Skeletal muscle satellite cell (primary cell): ENCODE measurements around the gene MINK1.

ENCODE experiments used
- H3K27me3 ChIP-seq: 2 replicates; pipeline ENCODE4 v1.7.0; 2013; ENCODE audit warnings: low read length; ENCODE audit not compliant: control insufficient read depth, insufficient read depth
- H3K36me3 ChIP-seq: 2 replicates; pipeline ENCODE4 v1.7.0; 2013; ENCODE audit warnings: mild to moderate bottlenecking, control low read depth, low read length; ENCODE audit not compliant: insufficient read depth
- H3K4me1 ChIP-seq: 2 replicates; pipeline ENCODE4 v1.7.0; 2013; ENCODE audit warnings: low read length; ENCODE audit not compliant: control insufficient read depth, insufficient read depth
- H3K4me2 ChIP-seq: 2 replicates; pipeline ENCODE4 v1.7.0; 2013; ENCODE audit warnings: mild to moderate bottlenecking, low read length
- H3K4me3 ChIP-seq: 2 replicates; pipeline ENCODE4 v1.7.0; 2013; ENCODE audit warnings: low read length
- H3K9ac ChIP-seq: 2 replicates; pipeline ENCODE4 v1.7.0; 2013; ENCODE audit warnings: mild to moderate bottlenecking, low read depth, low read length, moderate library complexity
- H3K9me3 ChIP-seq: replicated peaks from 2 replicates; pipeline ENCODE4 v1.7.0; 2013; ENCODE audit warnings: mild to moderate bottlenecking, control low read depth, low read length

Gene MINK1

DNA sequence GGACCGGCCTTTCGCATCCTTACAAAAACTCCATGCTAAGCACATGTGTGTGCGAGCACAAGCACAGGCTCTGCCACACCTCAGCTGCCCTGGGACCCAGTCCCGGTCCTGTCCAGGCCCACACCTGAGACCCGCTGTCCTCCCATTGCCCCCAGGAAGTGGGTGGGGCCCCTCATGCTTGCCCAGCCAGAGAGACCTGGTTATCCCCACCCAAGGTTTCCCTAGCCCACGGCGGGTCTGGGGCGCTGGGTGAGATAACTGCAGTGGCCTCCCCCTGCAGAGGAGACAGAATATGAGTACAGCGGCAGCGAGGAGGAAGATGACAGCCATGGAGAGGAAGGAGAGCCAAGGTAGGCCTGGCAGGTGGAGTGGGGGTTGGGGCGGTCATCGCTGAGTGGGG is 53.7 kb downstream of the MINK1 start:
- H3K27me3 ChIP-seq = no peaks in the 10 kb centered on the region
- H3K9me3 ChIP-seq = no peaks in the 10 kb centered on the region
- peaks cover 50% of the 10 kb centered on the region for H3K36me3 ChIP-seq
- no peaks in the 10 kb centered on the region for H3K4me1 ChIP-seq
- H3K4me3 ChIP-seq = no peak overlapping the region
- no peak overlapping the region for H3K9ac ChIP-seq
- H3K4me2 ChIP-seq = no peak overlapping the region

DNA sequence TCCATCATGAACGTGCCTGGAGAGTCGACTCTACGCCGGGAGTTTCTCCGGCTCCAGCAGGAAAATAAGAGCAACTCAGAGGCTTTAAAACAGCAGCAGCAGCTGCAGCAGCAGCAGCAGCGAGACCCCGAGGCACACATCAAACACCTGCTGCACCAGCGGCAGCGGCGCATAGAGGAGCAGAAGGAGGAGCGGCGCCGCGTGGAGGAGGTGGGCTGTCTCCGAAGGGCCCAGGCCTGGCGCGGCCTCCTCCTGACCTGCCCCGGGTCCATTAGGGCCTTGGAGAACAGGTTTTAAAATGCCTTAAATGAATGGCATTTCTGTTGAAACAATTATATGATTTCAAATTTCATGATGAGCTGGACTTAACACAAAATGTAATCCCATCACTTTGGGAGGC is 54.4 kb downstream of the MINK1 start:
- no peak overlapping the region for H3K9ac ChIP-seq
- no peak overlapping the region for H3K4me3 ChIP-seq
- no peaks in the 10 kb centered on the region for H3K27me3 ChIP-seq
- no peaks in the 10 kb centered on the region for H3K9me3 ChIP-seq
- peaks cover 45% of the 10 kb centered on the region for H3K36me3 ChIP-seq
- no peaks in the 10 kb centered on the region for H3K4me1 ChIP-seq
- H3K4me2 ChIP-seq = no peak overlapping the region

DNA sequence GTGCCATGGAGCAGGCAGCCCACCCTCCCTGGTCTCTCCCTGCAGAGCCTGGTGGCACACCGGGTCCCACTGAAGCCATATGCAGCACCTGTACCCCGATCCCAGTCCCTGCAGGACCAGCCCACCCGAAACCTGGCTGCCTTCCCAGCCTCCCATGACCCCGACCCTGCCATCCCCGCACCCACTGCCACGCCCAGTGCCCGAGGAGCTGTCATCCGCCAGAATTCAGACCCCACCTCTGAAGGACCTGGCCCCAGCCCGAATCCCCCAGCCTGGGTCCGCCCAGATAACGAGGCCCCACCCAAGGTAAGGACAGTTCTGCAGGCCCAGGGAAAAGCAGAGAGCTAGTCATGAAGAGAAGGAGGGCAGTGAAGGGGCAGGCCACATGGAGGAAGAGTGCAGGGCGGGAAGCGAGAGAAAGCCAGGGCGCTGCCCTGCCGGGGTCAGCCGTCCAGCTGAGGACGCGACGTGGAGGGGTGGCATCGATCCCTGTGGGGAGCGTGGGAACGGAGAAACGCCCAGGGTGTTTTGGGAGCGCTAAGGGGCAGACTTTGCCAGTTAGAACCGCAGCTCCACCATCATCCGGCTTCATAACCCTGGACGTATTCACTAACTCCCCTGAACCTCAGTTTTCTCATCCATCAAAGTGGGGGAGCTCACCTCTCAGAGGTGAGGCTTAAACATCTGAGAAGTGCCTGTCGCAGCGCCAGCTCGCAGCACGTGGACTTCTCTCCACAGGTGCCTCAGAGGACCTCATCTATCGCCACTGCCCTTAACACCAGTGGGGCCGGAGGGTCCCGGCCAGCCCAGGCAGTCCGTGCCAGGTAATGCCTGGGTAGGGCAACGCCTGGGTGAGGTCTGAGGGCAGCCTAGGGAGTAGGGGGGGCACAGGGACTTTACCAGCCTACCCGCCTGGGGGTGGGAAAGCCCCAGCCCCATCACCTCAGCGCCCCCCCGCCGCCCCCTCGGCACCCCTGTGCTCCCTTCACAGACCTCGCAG is 58.6 kb downstream of the MINK1 start:
- H3K4me3 ChIP-seq = no peak overlapping the region
- H3K36me3 ChIP-seq = peaks cover 63% of the 10 kb centered on the region
- H3K27me3 ChIP-seq = no peaks in the 10 kb centered on the region
- H3K4me2 ChIP-seq = no peak overlapping the region
- H3K9ac ChIP-seq = no peak overlapping the region
- H3K9me3 ChIP-seq = no peaks in the 10 kb centered on the region
- H3K4me1 ChIP-seq = no peaks in the 10 kb centered on the region

DNA sequence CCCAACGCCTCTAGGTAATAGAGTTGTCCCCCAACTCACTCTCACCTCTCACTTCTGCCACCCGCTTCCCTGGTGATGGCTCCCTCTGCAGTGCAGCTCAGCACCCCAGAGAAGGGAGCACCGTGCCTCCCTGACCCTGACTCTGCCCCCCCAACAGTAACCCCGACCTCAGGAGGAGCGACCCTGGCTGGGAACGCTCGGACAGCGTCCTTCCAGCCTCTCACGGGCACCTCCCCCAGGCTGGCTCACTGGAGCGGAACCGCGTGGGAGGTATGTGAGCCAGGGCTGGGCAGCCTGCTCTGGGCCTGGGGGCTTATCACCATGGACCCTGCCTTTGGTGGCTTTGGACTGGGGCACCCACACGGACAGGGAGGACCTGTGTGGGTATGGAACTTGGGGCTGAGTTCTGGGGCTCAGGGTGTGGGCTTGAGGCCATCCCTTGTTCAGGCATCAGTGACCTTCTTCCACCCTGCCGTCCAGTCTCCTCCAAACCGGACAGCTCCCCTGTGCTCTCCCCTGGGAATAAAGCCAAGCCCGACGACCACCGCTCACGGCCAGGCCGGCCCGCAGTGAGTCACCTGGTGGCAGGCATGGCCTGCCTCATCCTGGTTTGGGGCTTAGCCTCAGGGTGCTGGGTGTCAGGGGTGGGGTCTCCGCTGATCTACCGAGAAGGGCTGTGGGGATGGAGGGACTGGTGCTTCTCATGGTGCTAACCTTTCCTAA is 59.5 kb downstream of the MINK1 start:
- Histone ChIP-seq H3K9me3 (no peaks in the 10 kb centered on the region), H3K36me3 (peaks cover 62% of the 10 kb centered on the region), H3K4me1 (no peaks in the 10 kb centered on the region), H3K9ac (no peak overlapping the region), H3K4me2 (no peak overlapping the region), H3K27me3 (no peaks in the 10 kb centered on the region), H3K4me3 (no peak overlapping the region)

DNA sequence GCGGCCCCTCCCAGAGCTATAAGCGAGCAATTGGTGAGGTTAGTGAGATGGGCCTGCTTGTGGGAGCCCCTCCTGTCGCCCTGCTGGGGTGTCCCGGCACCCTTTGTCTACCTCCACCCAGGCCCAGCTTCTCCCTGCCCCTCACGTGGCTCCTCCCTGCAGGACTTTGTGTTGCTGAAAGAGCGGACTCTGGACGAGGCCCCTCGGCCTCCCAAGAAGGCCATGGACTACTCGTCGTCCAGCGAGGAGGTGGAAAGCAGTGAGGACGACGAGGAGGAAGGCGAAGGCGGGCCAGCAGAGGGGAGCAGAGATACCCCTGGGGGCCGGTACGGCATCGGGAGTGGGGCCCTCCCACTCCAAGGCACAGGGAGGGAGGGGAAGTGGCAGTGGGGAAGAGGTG is 60.1 kb downstream of the MINK1 start:
- Histone ChIP-seq H3K36me3 (peaks cover 61% of the 10 kb centered on the region), H3K9me3 (no peaks in the 10 kb centered on the region), H3K4me3 (no peak overlapping the region), H3K4me2 (no peak overlapping the region), H3K27me3 (no peaks in the 10 kb centered on the region), H3K4me1 (no peaks in the 10 kb centered on the region), H3K9ac (no peak overlapping the region)

DNA sequence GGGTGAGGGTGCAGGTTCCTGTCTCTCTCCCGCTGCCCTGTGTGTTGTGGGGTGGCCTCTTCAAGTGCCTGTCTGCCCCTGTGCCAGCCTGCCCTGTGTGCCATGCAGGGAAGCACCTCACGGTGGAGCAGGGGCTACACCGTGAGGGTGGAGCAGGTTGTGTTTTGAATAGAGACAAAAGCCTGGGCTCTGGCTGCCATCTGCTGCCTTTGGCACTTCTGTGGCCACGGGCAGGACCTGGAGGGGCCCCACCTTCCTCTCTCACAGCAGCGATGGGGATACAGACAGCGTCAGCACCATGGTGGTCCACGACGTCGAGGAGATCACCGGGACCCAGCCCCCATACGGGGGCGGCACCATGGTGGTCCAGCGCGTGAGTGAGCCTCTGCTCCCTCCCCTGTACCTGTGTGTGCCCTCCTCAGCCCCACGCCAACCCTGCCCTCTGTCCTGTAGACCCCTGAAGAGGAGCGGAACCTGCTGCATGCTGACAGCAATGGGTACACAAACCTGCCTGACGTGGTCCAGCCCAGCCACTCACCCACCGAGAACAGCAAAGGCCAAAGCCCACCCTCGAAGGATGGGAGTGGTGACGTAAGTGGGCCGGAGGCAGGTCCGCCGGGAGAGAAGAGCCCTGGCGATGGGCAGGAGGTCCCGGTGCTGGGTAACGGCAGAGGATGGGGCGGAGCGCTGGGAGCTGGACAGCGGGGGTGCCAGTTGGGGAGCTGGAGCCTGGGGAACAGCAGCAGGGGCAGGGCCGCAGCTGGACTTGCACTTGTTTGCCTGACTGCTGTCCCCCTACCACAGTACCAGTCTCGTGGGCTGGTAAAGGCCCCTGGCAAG is 60.8 kb downstream of the MINK1 start:
- no peaks in the 10 kb centered on the region for H3K27me3 ChIP-seq
- no peak overlapping the region for H3K9ac ChIP-seq
- H3K4me1 ChIP-seq = peaks cover 2% of the 10 kb centered on the region
- no peak overlapping the region for H3K4me3 ChIP-seq
- H3K36me3 ChIP-seq = peaks cover 58% of the 10 kb centered on the region
- H3K9me3 ChIP-seq = no peaks in the 10 kb centered on the region
- H3K4me2 ChIP-seq = no peak overlapping the region

DNA sequence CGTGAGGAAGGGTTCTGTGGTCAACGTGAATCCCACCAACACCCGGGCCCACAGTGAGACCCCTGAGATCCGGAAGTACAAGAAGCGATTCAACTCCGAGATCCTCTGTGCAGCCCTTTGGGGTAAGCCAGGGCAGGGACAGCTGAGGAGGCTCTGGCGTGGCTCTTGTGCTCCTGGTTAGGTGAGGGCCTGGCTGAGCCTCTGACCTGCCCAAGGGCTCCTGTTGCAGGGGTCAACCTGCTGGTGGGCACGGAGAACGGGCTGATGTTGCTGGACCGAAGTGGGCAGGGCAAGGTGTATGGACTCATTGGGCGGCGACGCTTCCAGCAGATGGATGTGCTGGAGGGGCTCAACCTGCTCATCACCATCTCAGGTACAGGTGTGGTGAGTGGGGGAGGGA is 62.0 kb downstream of the MINK1 start:
- Histone ChIP-seq H3K36me3 (peaks cover 57% of the 10 kb centered on the region), H3K9ac (no peak overlapping the region), H3K4me3 (no peak overlapping the region)

DNA sequence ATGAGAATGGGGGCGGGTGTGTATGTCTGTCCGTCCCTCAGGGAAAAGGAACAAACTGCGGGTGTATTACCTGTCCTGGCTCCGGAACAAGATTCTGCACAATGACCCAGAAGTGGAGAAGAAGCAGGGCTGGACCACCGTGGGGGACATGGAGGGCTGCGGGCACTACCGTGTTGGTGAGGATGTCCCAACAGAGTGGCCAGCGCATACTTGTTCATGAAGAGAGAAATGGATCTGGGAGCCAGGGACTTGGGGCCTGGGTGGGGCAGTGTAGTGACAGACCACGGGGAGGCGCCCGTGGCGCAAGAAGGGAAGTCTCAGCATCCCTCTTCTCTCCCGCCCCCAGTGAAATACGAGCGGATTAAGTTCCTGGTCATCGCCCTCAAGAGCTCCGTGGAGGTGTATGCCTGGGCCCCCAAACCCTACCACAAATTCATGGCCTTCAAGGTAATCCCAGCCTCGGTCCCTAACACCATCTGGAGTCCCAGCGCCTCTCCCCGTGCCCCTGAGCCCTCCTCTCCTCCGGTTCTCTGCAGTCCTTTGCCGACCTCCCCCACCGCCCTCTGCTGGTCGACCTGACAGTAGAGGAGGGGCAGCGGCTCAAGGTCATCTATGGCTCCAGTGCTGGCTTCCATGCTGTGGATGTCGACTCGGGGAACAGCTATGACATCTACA is 62.7 kb downstream of the MINK1 start:
- H3K4me1 ChIP-seq = peaks cover 4% of the 10 kb centered on the region
- H3K9me3 ChIP-seq = no peaks in the 10 kb centered on the region
- H3K27me3 ChIP-seq = no peaks in the 10 kb centered on the region
- no peak overlapping the region for H3K9ac ChIP-seq
- peaks cover 51% of the 10 kb centered on the region for H3K36me3 ChIP-seq
- H3K4me2 ChIP-seq = no peak overlapping the region
- H3K4me3 ChIP-seq = no peak overlapping the region

More for the DNA sequence above, 62.0 kb downstream of the MINK1 start:
- no peak overlapping the region for H3K4me2 ChIP-seq
- peaks cover 4% of the 10 kb centered on the region for H3K4me1 ChIP-seq
- H3K27me3 ChIP-seq = no peaks in the 10 kb centered on the region
- H3K9me3 ChIP-seq = no peaks in the 10 kb centered on the region

DNA sequence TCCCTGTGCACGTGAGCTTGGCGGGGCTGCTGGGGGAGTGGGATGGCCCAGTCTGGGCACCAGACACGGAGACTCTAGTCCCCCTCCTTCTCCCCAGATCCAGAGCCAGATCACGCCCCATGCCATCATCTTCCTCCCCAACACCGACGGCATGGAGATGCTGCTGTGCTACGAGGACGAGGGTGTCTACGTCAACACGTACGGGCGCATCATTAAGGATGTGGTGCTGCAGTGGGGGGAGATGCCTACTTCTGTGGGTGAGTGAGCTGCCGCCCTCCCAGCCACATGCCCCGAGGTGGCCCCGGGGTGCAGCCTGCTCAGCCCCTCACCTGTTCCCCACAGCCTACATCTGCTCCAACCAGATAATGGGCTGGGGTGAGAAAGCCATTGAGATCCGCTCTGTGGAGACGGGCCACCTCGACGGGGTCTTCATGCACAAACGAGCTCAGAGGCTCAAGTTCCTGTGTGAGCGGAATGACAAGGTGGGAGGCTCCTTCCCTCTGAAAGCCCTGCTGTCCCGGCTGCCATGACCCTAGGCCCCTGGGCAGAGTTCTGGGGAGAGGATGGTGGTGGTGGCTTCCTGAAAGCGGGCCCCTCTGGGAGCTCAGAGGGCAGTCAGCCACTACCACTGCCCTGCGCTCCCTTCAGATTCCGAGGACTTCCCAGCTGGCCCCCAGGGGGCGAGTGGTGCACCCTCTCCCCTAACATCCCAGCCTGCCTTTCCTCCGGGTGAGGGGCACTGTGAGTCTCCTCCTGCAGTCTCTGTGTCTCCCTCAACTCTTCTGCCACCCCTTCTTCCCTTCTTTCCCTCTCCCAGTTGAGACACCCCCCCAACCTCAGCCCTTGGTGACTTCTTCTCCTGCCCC is 63.4 kb downstream of the MINK1 start:
- Histone ChIP-seq H3K27me3 (no peaks in the 10 kb centered on the region), H3K4me3 (no peak overlapping the region), H3K9ac (no peak overlapping the region), H3K4me1 (peaks cover 4% of the 10 kb centered on the region), H3K9me3 (no peaks in the 10 kb centered on the region), H3K4me2 (no peak overlapping the region), H3K36me3 (peaks cover 52% of the 10 kb centered on the region)

DNA sequence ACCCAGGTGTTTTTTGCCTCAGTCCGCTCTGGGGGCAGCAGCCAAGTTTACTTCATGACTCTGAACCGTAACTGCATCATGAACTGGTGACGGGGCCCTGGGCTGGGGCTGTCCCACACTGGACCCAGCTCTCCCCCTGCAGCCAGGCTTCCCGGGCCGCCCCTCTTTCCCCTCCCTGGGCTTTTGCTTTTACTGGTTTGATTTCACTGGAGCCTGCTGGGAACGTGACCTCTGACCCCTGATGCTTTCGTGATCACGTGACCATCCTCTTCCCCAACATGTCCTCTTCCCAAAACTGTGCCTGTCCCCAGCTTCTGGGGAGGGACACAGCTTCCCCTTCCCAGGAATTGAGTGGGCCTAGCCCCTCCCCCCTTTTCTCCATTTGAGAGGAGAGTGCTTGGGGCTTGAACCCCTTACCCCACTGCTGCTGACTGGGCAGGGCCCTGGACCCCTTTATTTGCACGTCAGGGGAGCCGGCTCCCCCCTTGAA is 64.1 kb downstream of the MINK1 start:
- Histone ChIP-seq H3K27me3 (no peaks in the 10 kb centered on the region), H3K4me1 (peaks cover 5% of the 10 kb centered on the region), H3K9me3 (no peaks in the 10 kb centered on the region), H3K4me2 (no peak overlapping the region), H3K4me3 (no peak overlapping the region), H3K9ac (no peak overlapping the region), H3K36me3 (peaks cover 52% of the 10 kb centered on the region)
